C4-2B (cell line): ENCODE measurements around the gene KRT4.

Experiments
- H3K27ac ChIP-seq: fragments of 450-650 bp; 2 replicates; pipeline ENCODE4 v1.5.1; 2017
- CTCF ChIP-seq: fragments of 450-650 bp; conservative IDR thresholded peaks from 2 replicates; pipeline ENCODE4 v1.5.1; 2017; ENCODE audit warnings: mild to moderate bottlenecking
- ZFX ChIP-seq: fragments of 450-650 bp; IDR thresholded peaks from 2 replicates; pipeline ENCODE4 v1.6.1; 2017

KRT4 gene

GRCh38 chr12:52851787-52852186, 37.9 kb upstream of the KRT4 start:
- TF ChIP-seq ZFX (no peak), CTCF (no peak)
- H3K27ac ChIP-seq, result no peak overlapping the region

- TF ChIP-seq ZFX (no peak), CTCF (no peak)
- no peak overlapping the region for H3K27ac ChIP-seq
Measured at GRCh38 chr12:52850681-52851080, 36.8 kb upstream of the KRT4 start.

GRCh38 chr12:52849511-52849910, 35.6 kb upstream of the KRT4 start:
- TF ChIP-seq CTCF (no peak), ZFX (no peak)
- H3K27ac ChIP-seq, result no peak overlapping the region

- TF ChIP-seq ZFX (no peak), CTCF (no peak)
- no peak within 1 kb of the TSS for H3K27ac ChIP-seq
Measured at GRCh38 chr12:52848661-52849255, 34.8 kb upstream of the KRT4 start, which contains the start of gene KRT78. Gene KRT78 (minus strand): TSS chr12:52848994. CDS start chr12:52848930, 64 bp downstream.

- no peak for TF ChIP-seq CTCF
- no peak for TF ChIP-seq ZFX
- no peak overlapping the region for H3K27ac ChIP-seq
Measured at GRCh38 chr12:52847335-52848102, 33.6 kb upstream of the KRT4 start.

GRCh38 chr12:52846356-52846970, 32.5 kb upstream of the KRT4 start:
- H3K27ac ChIP-seq, result no peak overlapping the region
- TF ChIP-seq CTCF (no peak), ZFX (no peak)

- H3K27ac ChIP-seq, result no peak overlapping the region
- TF ChIP-seq CTCF, result no peak
- TF ChIP-seq ZFX, result no peak
Measured at GRCh38 chr12:52845946-52846345, 32.0 kb upstream of the KRT4 start.
